GM03348 (cell line): ENCODE measurements around the gene C3orf22.

Experiments
- DNase-seq: peaks from one replicate; pipeline ENCODE4 v3.0.0; 2012; ENCODE audit warnings: low spot score

Gene C3orf22

GRCh38 chr3:126556637-126557414 is 1.9 kb downstream of the C3orf22 start:
- DNase-seq = peak; percentile 3

- no peak for DNase-seq
Observed at GRCh38 chr3:126555795-126556636, 2.7 kb downstream of the C3orf22 start.

GRCh38 chr3:126554560-126555525 is 3.9 kb downstream of the C3orf22 start:
- DNase-seq = no peak

GRCh38 chr3:126553284-126554084 is 5.2 kb downstream of the C3orf22 start:
- DNase-seq = no peak

- no peak for DNase-seq
Observed at GRCh38 chr3:126552688-126553283, 5.9 kb downstream of the C3orf22 start.

GRCh38 chr3:126551839-126552687 is 6.7 kb downstream of the C3orf22 start:
- peak; percentile 2 for DNase-seq

GRCh38 chr3:126551121-126551838 is 7.5 kb downstream of the C3orf22 start:
- DNase-seq = peak; percentile 59

GRCh38 chr3:126550488-126551051 is 8.2 kb downstream of the C3orf22 start:
- no peak for DNase-seq

- no peak for DNase-seq
Observed at GRCh38 chr3:126549861-126550487, 8.8 kb downstream of the C3orf22 start.

- no peak for DNase-seq
Observed at GRCh38 chr3:126548556-126549466, 9.9 kb downstream of the C3orf22 start.

GRCh38 chr3:126547721-126548120 is 11.0 kb downstream of the C3orf22 start:
- no peak for DNase-seq

- DNase-seq = no peak
Observed at GRCh38 chr3:126546549-126547239, 12.0 kb downstream of the C3orf22 start.

- no peak for DNase-seq
Observed at GRCh38 chr3:126546013-126546412, 12.7 kb downstream of the C3orf22 start.

GRCh38 chr3:126545544-126545943 is 13.2 kb downstream of the C3orf22 start:
- no peak for DNase-seq

- no peak for DNase-seq
Observed at GRCh38 chr3:126544596-126545281, 14.0 kb downstream of the C3orf22 start.

GRCh38 chr3:126543457-126544061 is 15.2 kb downstream of the C3orf22 start:
- no peak for DNase-seq
